ENCODE results near the gene CST1. TPM values are rescaled to one million over a fixed set of nuclear protein-coding genes. Genes with fewer than 3 reads are reported as not detected.
"Not testable (repeated sequence)": the region's sequence is repeated elsewhere in the genome, so short reads cannot be mapped to it uniquely, and the experiment has no call there.

Gene CST1
- total RNA-seq, 1 donor from 2014 or later = not detected

DNA sequence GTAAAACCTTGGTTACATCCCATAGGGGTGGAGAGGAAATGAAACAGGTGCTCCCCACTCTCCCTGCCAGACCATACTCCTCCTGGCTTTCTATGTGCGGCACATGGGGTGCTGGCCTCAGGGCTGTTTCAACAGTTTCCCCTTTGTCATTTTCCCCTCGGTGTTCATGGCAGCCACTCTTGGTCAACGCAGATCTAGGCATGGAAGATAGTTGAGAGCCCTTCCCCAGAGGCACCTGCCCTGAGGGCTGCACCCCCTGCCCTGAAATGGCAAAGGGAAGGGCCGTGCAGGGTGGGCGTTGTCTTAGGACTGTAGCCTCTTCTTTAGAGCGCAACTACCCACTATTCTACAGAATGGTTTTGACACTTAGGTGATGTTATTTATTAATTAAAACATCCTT, 4.4 kb downstream of the CST1 start:
- TF ChIP-seq, protein P1, sequence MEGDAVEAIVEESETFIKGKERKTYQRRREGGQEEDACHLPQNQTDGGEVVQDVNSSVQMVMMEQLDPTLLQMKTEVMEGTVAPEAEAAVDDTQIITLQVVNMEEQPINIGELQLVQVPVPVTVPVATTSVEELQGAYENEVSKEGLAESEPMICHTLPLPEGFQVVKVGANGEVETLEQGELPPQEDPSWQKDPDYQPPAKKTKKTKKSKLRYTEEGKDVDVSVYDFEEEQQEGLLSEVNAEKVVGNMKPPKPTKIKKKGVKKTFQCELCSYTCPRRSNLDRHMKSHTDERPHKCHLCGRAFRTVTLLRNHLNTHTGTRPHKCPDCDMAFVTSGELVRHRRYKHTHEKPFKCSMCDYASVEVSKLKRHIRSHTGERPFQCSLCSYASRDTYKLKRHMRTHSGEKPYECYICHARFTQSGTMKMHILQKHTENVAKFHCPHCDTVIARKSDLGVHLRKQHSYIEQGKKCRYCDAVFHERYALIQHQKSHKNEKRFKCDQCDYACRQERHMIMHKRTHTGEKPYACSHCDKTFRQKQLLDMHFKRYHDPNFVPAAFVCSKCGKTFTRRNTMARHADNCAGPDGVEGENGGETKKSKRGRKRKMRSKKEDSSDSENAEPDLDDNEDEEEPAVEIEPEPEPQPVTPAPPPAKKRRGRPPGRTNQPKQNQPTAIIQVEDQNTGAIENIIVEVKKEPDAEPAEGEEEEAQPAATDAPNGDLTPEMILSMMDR (IDR thresholded peaks at IDR 0.05) = no peak
- no peak overlapping the region for H3K27ac ChIP-seq
- H3K27me3 ChIP-seq (ENCODE audit: low read depth) = no peaks in the 10 kb centered on the region
- ATAC-seq (no peak), DNase-seq (no peak)
- H3K4me1 ChIP-seq = no peaks in the 10 kb centered on the region
- H3K36me3 ChIP-seq = no peaks in the 10 kb centered on the region
- H3K9me3 ChIP-seq = no peaks in the 10 kb centered on the region
- intact Hi-C loops (cut with DNase I) = no loop called here
- no peak overlapping the region for H3K4me3 ChIP-seq

GRCh38 chr20:23745247-23745646, 5.5 kb downstream of the CST1 start:
- TF ChIP-seq, protein P1 (IDR thresholded peaks at IDR 0.05) = no peak
- no peak overlapping the region for H3K4me3 ChIP-seq
- no peaks in the 10 kb centered on the region for H3K27me3 ChIP-seq (ENCODE audit: low read depth)
- intact Hi-C loops (cut with DNase I) = no loop called here
- H3K9me3 ChIP-seq = no peaks in the 10 kb centered on the region
- H3K4me1 ChIP-seq = no peaks in the 10 kb centered on the region
- H3K27ac ChIP-seq = no peak overlapping the region
- ATAC-seq (no peak), DNase-seq (no peak)
- H3K36me3 ChIP-seq = no peaks in the 10 kb centered on the region

DNA sequence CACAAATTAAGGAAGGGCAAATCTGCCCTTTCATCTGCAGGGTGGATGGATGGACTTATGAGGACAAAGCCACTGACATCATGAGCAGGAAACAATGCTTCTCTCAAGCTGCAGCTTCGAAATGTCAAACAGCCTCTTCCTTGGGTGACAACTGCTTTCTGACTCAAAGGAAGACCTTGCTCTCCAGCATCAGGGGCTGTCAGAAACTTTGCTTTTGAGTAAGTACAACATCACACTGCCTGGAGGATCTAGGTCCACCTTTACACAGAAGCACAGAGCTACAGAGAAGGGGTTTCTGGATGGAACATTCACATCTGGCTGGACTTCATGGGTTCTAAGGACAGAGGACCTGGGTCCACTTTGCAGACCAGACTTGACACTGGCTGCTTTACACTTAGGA, 5.9 kb downstream of the CST1 start:
- Histone ChIP-seq H3K27me3 (ENCODE audit: low read depth) (no peaks in the 10 kb centered on the region), H3K4me3 (no peak overlapping the region), H3K9me3 (no peaks in the 10 kb centered on the region), H3K36me3 (no peaks in the 10 kb centered on the region), H3K4me1 (no peaks in the 10 kb centered on the region), H3K27ac (no peak overlapping the region)
- DNase-seq (no peak), ATAC-seq (no peak)
- TF ChIP-seq, protein P1 (IDR thresholded peaks at IDR 0.05) = no peak
- intact Hi-C loops (cut with DNase I) = no loop called here

DNA sequence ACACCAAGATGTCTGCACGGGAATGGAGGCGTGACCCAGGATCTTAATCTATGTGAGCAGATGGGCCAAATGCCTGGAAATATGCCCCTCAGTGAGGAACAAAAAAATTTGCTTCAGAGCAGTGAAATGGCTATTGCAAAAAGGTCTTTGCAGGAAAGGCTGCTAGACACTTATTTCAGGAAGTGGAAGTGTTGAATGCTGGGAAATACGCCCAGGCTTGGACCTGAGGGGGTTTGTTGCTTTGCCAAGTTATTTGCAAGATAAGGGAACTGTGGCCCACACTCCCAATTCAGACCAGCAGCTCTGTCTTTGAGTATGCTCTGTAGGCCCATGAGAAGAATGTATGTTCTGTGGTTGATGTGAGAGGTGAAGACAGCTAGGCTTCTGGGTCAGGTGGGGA, 15.3 kb downstream of the CST1 start:
- H3K4me1 ChIP-seq; intact Hi-C loops (cut with DNase I); H3K9me3 ChIP-seq; H3K36me3 ChIP-seq; H3K4me3 ChIP-seq; DNase-seq; H3K27me3 ChIP-seq (ENCODE audit: low read depth); ATAC-seq; H3K27ac ChIP-seq: not testable (repeated sequence)

- intact Hi-C loops (cut with DNase I); H3K9me3 ChIP-seq; H3K4me1 ChIP-seq; DNase-seq; H3K36me3 ChIP-seq; H3K27ac ChIP-seq; H3K27me3 ChIP-seq (ENCODE audit: low read depth); H3K4me3 ChIP-seq: not testable (repeated sequence)
- ATAC-seq = peak; percentile 19 to 77
Measured at GRCh38 chr20:23734949-23735348, 15.8 kb downstream of the CST1 start.

- DNase-seq; H3K4me1 ChIP-seq; intact Hi-C loops (cut with DNase I); H3K9me3 ChIP-seq; H3K27me3 ChIP-seq (ENCODE audit: low read depth); H3K4me3 ChIP-seq; ATAC-seq; H3K27ac ChIP-seq; H3K36me3 ChIP-seq: not testable (repeated sequence)
Measured at GRCh38 chr20:23734440-23734839, 16.3 kb downstream of the CST1 start.

DNA sequence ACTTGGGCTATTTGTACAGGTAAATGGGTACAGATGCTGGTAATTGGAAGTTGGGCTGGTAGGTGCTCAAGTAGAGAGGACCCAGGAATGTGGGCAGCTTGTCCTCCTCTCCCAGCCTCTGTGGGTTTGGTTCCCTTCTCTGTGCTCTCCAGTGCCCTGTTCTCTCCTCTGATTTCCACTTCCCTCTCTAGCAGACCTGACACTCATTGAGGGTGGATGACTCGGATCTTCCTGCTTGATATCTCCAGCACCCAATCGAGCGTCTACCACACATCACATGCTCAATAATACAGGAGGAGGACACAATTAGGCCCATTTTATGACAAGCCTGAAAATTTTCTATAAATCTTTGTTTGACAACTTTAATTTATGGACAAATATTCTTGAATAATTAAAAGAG, 23.7 kb downstream of the CST1 start:
- no peaks in the 10 kb centered on the region for H3K9me3 ChIP-seq
- TF ChIP-seq, protein P1 (IDR thresholded peaks at IDR 0.05) = no peak
- H3K36me3 ChIP-seq = no peaks in the 10 kb centered on the region
- no peak for ATAC-seq
- intact Hi-C loops (cut with DNase I) = no loop called here
- no peak overlapping the region for H3K27ac ChIP-seq
- no peaks in the 10 kb centered on the region for H3K27me3 ChIP-seq (ENCODE audit: low read depth)
- no peak overlapping the region for H3K4me3 ChIP-seq
- DNase-seq = no peak
- no peaks in the 10 kb centered on the region for H3K4me1 ChIP-seq

Measured in lower lobe of right lung (tissue), 2 donors.